HepG2 (cell line): Measurements from ENCODE around the gene MAP2K3. TPM values are rescaled to one million over a fixed set of nuclear protein-coding genes. Genes with fewer than 3 reads are reported as not detected.

Experiments
- BCLAF1 ChIP-seq: fragments of 450-650 bp; IDR thresholded peaks from 2 replicates; pipeline ENCODE4 v1.6.1; 2017; ENCODE audit warnings: mild to moderate bottlenecking
- CAMTA2 ChIP-seq: sonication (generic); formaldehyde crosslinking; IDR thresholded peaks from 2 replicates; pipeline ENCODE4 v1.4.0; 2020; ENCODE audit warnings: mild to moderate bottlenecking, missing genetic modification reagents, borderline replicate concordance
- ELF4 ChIP-seq: sonication (generic); formaldehyde crosslinking; IDR thresholded peaks from 2 replicates; pipeline ENCODE4 v1.5.0; 2020; ENCODE audit warnings: missing genetic modification reagents, mild to moderate bottlenecking, moderate library complexity, borderline replicate concordance
- MTA3 ChIP-seq: sonication (generic); formaldehyde crosslinking; IDR thresholded peaks from 2 replicates; pipeline ENCODE4 v1.4.0; 2020; ENCODE audit warnings: missing genetic modification reagents
- PRDM10 ChIP-seq: sonication (generic); formaldehyde crosslinking; IDR thresholded peaks from 2 replicates; pipeline ENCODE4 v1.4.0; 2020; ENCODE audit warnings: low read depth, missing genetic modification reagents
- RAD21 ChIP-seq: fragments of 450-650 bp; formaldehyde crosslinking; IDR thresholded peaks from 2 replicates; pipeline ENCODE4 v1.5.0; 2020; ENCODE audit warnings: mild to moderate bottlenecking
- U2AF1 ChIP-seq: fragments of 200-400 bp; formaldehyde crosslinking; optimal IDR thresholded peaks from 2 replicates; pipeline ENCODE3; 2017; ENCODE audit warnings: mild to moderate bottlenecking, low read depth, low read length
- ZBTB10 ChIP-seq: sonication (generic); formaldehyde crosslinking; IDR thresholded peaks from 2 replicates; pipeline ENCODE4 v1.4.0; 2020; ENCODE audit warnings: missing genetic modification reagents, borderline replicate concordance
- ZNF609 ChIP-seq: sonication (generic); formaldehyde crosslinking; IDR thresholded peaks from 2 replicates; pipeline ENCODE4 v1.4.0; 2020; ENCODE audit warnings: mild to moderate bottlenecking, missing genetic modification reagents, borderline replicate concordance
- ZNF777 ChIP-seq: sonication (generic); formaldehyde crosslinking; IDR thresholded peaks from 2 replicates; pipeline ENCODE4 v1.4.0; 2020; ENCODE audit warnings: missing genetic modification reagents
- polyA plus RNA-seq, 8 experiments: library from polyadenylated mRNA; depleted of rRNA in 3 of 8; stranded (reverse) in 7 of 8; unstranded in 1 of 8; fragments of >200 nt; fragmentation: Illumina TruSeq in 4 of 8; extraction: Trizol in 4 of 8; gene quantifications; 2 replicates each; pipeline versions ENCODE4 v1.2.1 to v1.2.3, GENCODE V29; 2011 to 2016; ENCODE audit warnings: low read depth in 4 of 8, missing spikeins in 1 of 8, mixed read lengths in 1 of 8; ENCODE audit not compliant: insufficient read depth in 1 of 8
- total RNA-seq, 5 experiments: library from RNA; depleted of rRNA; stranded (reverse); fragments of >200 nt; fragmentation: Illumina TruSeq; extraction: Trizol; gene quantifications; 2 replicates each; pipeline ENCODE4 v1.2.3, GENCODE V29; 2016; ENCODE audit warnings: low read depth in 1 of 5
- TF ChIP-seq, protein P1 (sequence below): sonication (generic); formaldehyde crosslinking; IDR thresholded peaks from 2 replicates; pipeline ENCODE4 v1.4.0; 2020; ENCODE audit warnings: mild to moderate bottlenecking, low read depth, missing genetic modification reagents

Gene MAP2K3
- total and polyA plus RNA-seq, 2 of the 13 experiments (the other 11 are each of a cell fraction or from before 2014, with no cell fraction given) = 20.5 to 27.4 TPM

- TF ChIP-seq PRDM10 (CRISPR knock-in tag) (no peak; the same call in 1 of the 2 replicates), ELF4 (CRISPR knock-in tag) (no peak), RAD21 (CRISPR knock-in tag) (peak; percentile 29), U2AF1 (no peak), MTA3 (CRISPR knock-in tag) (no peak), ZBTB10 (CRISPR knock-in tag) (no peak), CAMTA2 (CRISPR knock-in tag) (no peak), BCLAF1 (no peak), ZNF609 (CRISPR knock-in tag) (no peak), ZNF777 (CRISPR knock-in tag) (no peak)
- TF ChIP-seq, protein P1, sequence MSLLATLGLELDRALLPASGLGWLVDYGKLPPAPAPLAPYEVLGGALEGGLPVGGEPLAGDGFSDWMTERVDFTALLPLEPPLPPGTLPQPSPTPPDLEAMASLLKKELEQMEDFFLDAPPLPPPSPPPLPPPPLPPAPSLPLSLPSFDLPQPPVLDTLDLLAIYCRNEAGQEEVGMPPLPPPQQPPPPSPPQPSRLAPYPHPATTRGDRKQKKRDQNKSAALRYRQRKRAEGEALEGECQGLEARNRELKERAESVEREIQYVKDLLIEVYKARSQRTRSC (CRISPR knock-in tag) = no peak
These were observed at the start of gene MAP2K3 (continued) for GRCh38 chr17:21284319-21285163.
